Kidney epithelial cell (primary cell): Measurements from ENCODE around the gene TMEM106B. TPM values are rescaled to one million over a fixed set of nuclear protein-coding genes. Genes with fewer than 3 reads are reported as not detected.

Experiments used
- DNase-seq: peaks from one replicate; pipeline ENCODE4 v3.0.0-alpha.2; 2010; ENCODE audit warnings: low read depth
- H3K27me3 ChIP-seq: 2 replicates; pipeline ENCODE4 v1.6.0; 2011; ENCODE audit warnings: low read length; ENCODE audit not compliant: control insufficient read depth, insufficient read depth
- H3K36me3 ChIP-seq: 2 replicates; pipeline ENCODE4 v1.5.1; 2011; ENCODE audit warnings: low read length; ENCODE audit not compliant: control insufficient read depth, insufficient read depth
- H3K4me3 ChIP-seq: 2 replicates; pipeline ENCODE4 v1.5.1; 2011; ENCODE audit warnings: low read depth, mild to moderate bottlenecking, control low read depth, low read length
- total RNA-seq: library from RNA; depleted of rRNA; stranded (reverse); fragments of >200 nt; gene quantifications from 2 replicates; pipeline ENCODE4 v1.2.3, GENCODE V29; 2015
- TF ChIP-seq, protein P1 (sequence below): IDR thresholded peaks from 2 replicates; pipeline ENCODE4 v1.5.1; 2011; ENCODE audit warnings: mild to moderate bottlenecking, moderate library complexity, low read length, control low read depth, inconsistent platforms; ENCODE audit not compliant: insufficient read depth, poor library complexity, severe bottlenecking

The TMEM106B gene
- total RNA-seq, 1 donor from 2014 or later, result 146 TPM

DNA sequence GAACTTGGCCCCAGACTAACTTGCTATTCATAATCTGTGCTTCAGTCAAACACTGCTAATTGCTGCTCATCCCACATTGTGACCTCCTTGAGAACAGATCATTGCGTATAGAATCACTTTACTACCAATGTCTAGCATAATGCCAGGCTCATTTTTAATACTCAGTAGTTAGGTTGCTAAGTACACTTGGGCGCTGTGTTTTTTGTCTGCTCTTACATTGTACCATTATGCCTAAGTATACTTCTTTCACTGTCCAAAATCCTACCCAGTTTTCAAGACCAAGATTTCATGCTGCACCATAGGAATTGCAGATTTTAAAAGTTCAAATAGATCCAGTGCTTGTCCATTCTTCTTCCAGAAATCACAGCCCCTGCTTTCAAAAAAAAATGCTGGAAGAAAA is 32.8 kb upstream of the TMEM106B start:
- H3K27me3 ChIP-seq, result no peaks in the 10 kb centered on the region
- TF ChIP-seq, protein P1, sequence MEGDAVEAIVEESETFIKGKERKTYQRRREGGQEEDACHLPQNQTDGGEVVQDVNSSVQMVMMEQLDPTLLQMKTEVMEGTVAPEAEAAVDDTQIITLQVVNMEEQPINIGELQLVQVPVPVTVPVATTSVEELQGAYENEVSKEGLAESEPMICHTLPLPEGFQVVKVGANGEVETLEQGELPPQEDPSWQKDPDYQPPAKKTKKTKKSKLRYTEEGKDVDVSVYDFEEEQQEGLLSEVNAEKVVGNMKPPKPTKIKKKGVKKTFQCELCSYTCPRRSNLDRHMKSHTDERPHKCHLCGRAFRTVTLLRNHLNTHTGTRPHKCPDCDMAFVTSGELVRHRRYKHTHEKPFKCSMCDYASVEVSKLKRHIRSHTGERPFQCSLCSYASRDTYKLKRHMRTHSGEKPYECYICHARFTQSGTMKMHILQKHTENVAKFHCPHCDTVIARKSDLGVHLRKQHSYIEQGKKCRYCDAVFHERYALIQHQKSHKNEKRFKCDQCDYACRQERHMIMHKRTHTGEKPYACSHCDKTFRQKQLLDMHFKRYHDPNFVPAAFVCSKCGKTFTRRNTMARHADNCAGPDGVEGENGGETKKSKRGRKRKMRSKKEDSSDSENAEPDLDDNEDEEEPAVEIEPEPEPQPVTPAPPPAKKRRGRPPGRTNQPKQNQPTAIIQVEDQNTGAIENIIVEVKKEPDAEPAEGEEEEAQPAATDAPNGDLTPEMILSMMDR, result no peak
- no peaks in the 10 kb centered on the region for H3K36me3 ChIP-seq
- no peak for DNase-seq
- H3K4me3 ChIP-seq, result no peak overlapping the region

DNA sequence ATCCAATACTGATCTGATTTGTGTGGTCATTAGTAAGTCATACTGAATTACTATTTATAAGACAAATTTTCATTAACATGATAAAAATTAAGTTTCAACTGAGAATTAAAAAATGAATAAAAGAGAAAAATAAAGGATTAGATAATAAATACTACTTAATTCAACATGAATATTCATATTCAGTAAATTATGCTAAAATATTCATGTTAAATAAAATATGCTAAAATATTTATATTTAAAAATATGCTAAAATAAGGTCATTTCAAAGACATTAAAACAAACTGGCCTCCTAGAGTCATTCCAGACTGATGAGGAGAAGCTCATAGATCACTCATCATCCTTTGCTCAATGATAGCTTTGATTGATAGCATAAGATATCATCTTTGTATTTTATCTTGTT is 16.7 kb upstream of the TMEM106B start:
- Histone ChIP-seq H3K27me3 (no peaks in the 10 kb centered on the region), H3K36me3 (no peaks in the 10 kb centered on the region), H3K4me3 (no peak overlapping the region)
- no peak for DNase-seq
- TF ChIP-seq, protein P1, result no peak

DNA sequence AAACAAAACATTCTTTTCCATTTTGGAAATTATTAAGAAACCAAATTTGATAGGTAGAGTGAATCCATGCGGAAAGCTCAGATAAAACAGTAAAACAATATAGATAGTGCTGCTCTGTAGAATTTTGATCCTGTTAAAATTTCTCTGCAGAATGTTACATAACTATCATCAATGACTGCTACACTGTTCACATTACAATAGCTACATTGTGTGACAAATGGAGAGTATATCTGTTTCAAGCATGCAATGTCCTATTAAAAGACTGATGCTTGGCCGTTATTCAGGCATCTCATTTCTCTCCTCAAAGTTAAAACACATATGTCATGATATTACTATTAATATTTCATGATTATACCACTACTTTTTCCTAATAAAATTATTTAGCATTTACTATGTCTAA is 14.7 kb upstream of the TMEM106B start:
- H3K36me3 ChIP-seq, result no peaks in the 10 kb centered on the region
- no peak for DNase-seq
- H3K27me3 ChIP-seq, result no peaks in the 10 kb centered on the region
- TF ChIP-seq, protein P1, result no peak
- no peak overlapping the region for H3K4me3 ChIP-seq

DNA sequence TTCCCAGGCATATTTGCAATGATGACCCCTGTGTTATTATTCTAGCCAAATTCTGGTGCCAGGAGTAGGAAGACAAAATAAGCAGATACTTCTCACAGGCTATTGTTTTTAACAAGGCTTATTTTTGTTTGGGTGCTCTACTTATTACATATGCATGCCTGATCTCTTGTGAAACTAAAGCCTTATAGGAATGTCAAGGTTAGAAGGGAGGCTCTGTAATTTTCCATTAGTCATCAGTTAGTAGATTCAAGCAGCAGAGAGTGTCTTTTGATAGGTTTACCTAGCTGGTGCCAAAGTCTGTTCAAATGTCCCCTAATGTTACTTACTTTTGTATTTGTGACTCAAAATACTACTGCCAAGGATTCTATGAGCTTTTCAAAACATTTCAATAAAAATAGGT is 11.7 kb upstream of the TMEM106B start:
- Histone ChIP-seq H3K36me3 (no peaks in the 10 kb centered on the region), H3K4me3 (no peak overlapping the region), H3K27me3 (no peaks in the 10 kb centered on the region)
- peak; percentile 23 for DNase-seq
- TF ChIP-seq, protein P1, result no peak

DNA sequence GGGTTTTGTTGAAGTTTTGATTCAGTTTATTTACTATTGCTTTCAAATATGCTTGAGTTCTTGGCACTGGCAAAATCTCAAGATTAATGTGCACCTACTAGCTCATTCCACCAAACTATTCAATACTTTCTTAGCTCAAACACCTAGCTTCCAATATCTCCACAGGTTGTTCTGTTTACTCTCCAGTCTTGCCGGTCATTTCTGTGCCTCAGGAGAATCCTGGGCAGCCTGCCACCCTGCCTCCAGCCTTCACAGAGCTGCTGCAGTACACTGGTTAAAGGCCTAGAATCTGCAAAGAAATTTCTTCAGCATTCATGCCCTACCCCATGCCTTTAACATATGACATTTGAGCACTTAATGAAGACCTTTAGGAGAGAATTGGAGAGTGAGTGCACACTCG is 4.0 kb upstream of the TMEM106B start:
- Histone ChIP-seq H3K36me3 (no peaks in the 10 kb centered on the region), H3K27me3 (no peaks in the 10 kb centered on the region), H3K4me3 (no peak overlapping the region)
- TF ChIP-seq, protein P1, result no peak
- DNase-seq, result no peak

DNA sequence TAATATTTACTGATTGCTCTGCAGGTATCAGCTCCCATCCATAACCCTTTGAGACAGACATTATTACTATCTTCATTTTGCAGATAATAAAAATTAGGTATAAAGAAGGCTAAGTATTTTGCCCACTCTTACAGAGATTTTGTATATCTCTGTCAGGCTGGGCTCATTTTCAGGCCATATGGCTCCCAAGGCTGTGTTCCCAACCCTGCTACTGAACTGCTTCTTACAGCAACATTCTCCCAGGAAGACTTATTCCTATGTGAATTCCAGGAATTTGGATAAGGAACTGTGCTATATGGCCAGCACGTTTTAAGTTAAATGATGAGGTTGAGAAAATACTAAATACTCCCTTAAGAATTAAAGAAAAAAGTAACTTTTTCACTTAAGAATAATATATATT is 1.9 kb upstream of the TMEM106B start:
- H3K4me3 ChIP-seq, result no peak overlapping the region
- H3K36me3 ChIP-seq, result no peaks in the 10 kb centered on the region
- no peaks in the 10 kb centered on the region for H3K27me3 ChIP-seq
- no peak for DNase-seq
- TF ChIP-seq, protein P1, result no peak
